HG03460 (cell line): ENCODE results near the gene CD300LD.

Experiments
- ATAC-seq: cut with Tn5 transposase; IDR thresholded peaks from one replicate; pipeline ENCODE4 v1.9.1; 2021; ENCODE audit not compliant: unreplicated experiment

The CD300LD gene

DNA sequence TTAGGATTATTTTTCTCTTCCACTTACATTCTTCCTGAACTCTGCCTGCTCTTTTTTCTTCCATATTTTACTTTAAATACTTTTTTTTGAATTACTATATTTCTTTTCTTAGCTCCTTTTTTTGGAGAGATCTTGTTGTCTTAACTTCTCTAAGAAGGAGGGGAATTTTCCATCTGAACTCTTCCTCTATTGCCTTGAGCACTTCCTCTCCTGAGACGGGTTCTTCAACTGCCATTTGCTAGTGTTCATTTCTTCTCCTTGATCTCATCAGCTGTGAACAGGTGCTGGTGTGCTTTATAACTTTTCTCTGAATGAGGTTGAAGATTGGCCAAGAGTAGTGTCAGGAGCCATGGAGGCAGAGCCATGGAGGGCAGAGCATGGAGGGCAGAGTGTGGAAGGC is 15.1 kb upstream of the CD300LD start:
- no peak for ATAC-seq

DNA sequence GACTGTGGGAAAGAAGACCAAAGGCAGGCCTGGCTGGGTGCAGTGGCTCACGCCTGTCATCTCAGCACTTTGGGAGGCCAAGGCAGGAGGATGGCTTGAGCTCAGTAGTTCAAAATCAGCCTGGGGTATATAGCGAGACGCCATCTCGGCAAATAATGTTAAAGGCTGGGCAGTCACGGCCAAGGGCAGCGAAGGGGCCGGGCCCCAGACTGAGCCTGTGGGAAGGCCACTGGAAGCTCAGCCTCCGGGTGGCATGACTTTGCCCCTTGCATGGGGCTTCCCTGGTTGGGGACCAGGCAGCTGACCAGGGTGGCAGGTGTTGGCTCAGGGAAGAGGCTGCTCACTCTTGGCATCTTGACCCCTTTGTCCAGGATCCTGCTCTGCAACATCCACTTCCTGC is 14.0 kb upstream of the CD300LD start:
- ATAC-seq: no peak

DNA sequence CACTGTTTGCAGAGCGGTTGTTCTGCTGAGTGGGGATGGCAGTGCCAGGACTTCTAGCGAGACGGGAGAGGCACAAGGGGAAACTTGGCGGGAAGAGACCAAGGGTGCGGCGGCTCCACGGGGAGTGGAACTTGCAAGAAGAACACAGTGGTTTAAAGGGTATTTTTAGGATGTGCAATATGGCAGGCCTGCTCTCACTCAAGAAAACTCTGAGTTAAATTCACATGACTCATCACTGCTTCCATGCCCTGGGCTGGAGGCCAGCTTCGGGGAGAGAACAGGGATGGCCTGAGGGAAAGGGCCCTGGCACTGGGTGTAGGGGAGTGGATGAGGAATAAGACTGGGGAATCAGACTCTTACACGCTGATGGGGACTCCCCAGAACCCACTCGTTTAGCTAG is 13.3 kb upstream of the CD300LD start:
- ATAC-seq: no peak

DNA sequence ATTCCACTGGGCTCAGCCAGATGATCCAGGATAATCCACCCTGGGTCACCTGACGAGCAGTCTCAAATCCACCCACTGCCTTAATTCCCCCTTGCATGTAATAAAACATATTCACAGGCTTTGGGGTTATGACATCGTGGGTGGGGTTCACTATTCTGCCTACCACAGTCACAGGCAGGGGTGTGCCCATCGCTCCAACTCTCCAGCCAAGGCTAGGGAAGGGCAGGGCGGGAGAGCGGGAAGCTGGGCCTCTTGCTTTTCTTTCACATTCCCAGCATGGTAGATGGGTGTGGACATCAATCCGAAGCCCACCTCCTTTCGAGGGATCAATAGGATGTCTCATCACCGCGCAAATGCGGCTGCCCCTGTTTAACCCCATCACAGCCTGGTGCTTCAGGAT is 12.7 kb upstream of the CD300LD start:
- ATAC-seq: no peak

DNA sequence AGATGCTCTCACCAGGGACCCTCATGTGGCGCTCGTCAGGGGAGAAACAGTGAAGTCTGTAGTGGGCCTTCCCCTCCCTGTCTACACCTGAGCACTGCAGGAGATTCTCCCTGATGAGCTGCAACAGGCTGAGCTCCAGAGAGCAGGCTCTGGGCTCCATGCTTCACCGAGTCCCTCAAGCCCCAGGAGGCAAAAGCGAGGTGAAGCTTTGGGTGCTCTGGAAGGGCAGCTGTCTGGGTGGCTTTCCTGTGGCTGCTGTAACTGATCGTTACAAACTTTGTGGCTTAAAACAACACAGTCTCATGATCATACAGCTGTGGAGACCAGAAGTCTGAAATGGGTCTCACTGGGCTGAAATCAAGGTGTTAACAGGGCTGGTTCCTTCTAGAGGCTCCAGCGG is 12.1 kb upstream of the CD300LD start:
- ATAC-seq: no peak

DNA sequence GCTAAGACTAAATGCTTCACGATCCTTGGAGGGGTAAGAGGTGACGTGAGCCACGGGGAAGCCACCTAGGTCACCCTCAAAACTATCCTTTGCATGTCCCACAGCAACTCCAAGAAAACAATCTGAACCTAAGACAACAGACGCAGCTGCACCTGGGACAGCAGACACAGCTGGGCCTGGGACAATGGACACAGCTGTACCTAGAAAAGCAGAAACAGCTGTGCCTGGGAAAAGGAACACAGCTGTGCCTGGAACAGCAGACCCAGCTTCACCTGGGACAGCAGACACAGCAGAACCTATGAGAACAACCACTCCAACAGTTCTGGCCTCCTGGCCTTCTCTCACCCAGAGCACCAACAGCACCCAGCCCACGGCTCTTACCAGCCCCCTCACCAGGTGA is 11.7 kb upstream of the CD300LD start:
- no peak for ATAC-seq

DNA sequence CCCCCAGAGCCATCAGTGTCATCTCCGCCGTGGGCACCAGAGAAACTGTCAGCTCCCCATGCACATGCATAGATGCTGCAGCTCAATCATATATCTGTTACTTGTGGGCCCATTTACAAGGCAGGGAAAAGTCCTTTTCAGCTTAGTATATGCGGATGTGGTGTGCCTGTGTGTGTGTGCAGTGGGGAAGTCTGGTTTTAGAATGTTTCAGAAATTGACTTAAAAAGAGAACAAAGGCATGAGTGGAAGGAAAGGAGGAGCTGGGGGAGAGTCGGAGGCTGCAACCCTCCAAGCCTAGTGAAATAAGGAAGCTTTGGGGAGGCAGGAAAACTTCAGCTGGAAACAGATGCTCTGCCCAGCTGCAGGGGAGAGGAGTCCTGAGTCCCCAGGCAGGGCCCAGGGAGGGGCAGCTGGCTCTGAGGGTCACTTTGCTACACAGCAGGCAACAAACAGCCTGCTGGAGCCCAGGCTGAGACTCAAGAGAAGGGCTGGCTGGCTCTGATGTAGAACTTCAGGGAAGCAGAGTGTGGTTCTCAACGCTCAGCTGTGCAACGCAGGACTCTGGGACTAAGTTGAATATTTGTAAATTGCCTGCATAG is 11.1 kb upstream of the CD300LD start:
- ATAC-seq: no peak

DNA sequence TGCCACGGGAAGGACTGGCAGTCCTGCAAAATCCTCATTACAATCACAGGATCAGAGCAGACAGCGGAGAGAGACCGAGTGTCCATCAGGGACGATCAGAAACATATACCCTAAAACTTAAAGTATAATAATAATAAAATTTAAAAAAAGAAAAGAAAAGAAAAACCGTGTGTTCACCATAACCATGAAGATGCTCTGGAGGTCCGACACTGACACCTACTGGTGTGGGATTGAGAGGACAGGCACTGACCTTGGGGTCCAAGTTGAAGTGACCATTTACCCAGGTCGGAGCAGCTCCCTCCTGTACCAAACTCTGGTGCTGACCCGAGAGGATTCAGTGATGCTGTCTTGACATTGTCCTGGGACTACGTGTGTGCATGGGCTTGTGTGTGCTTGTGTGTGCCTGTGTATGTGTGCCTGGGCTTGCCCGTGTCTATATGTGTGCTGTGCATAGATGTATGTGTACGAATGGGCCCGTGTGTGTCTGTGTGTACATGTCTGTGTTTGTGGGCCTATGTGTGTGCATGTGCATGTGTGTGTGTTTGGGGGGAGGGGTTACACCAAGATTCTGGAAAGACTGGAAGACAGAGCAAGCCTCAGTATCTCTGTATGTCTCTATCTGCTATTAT is 10.0 kb upstream of the CD300LD start:
- no peak for ATAC-seq

DNA sequence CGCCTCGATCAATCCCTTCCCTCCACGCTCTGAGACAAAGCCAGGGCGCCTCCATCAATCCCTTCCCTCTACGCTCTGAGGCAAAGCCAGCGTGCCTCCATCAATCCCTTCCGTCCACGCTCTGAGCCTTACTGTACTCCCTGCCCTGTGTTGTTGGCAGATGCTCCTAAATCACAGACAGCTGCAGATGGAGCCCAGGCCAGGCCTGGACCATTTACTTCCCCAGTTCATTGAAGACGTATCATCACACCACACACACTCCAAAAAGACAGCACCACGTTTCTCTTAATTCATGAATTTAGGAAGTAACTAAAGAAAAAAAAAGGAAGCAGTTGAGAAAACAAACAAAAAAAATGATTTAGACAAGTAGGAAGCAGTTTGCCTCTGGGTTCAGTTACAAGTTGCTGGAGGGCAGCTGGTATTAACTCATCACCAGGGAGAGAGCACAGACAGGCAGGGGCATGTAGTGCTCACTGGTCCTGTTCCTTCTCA is 7.4 kb upstream of the CD300LD start:
- ATAC-seq: no peak

DNA sequence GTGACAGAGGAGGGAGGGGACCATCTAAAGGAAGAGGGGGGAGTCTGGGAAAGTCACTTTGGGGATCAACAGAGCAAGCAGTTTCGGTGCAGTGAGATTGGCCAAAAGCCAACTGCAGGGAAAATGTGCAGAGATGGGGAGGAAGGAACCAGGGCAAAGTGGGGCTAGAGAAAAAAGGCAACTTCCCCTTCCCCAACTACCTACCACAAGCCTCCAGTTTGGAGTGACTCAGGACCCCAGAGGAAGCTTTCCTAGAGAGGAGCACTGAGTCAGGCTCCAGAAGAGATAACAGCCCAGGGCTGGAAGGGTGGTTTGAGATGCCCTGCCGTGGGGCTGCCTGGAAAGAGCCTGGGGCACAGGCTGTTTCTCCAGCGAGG is 6.9 kb upstream of the CD300LD start:
- no peak for ATAC-seq

DNA sequence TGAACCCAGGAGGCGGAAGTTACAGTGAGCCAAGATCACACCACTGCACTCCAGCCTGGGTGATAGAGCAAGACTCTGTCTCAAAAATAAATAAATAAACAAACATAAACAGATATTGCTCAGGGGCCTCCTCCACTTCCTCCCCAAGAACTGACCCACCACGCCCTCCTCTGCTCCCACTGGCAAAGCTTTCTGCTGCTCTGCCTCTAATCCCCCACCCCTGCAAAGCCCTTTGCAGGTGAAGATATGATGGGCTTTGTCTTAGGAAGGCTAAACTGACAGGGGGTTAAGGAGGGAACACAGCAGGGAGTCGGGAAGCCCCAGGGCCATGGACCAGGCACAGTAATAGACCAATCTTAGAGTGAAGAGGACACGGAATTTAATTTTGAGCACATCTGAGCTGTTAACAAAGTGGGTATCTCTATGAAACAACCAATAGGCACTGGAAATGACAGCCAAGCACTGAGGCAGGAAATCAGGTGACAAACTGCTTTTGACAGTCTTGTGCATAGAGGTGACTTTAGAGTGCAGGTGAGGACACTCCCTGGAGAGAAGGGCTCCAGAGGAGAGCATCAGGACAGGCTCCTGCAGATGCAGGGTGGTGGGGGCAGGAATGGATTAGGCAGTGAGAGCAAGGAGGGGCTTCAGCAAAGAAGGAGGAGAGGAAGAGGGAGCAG is 6.4 kb upstream of the CD300LD start:
- no peak for ATAC-seq

DNA sequence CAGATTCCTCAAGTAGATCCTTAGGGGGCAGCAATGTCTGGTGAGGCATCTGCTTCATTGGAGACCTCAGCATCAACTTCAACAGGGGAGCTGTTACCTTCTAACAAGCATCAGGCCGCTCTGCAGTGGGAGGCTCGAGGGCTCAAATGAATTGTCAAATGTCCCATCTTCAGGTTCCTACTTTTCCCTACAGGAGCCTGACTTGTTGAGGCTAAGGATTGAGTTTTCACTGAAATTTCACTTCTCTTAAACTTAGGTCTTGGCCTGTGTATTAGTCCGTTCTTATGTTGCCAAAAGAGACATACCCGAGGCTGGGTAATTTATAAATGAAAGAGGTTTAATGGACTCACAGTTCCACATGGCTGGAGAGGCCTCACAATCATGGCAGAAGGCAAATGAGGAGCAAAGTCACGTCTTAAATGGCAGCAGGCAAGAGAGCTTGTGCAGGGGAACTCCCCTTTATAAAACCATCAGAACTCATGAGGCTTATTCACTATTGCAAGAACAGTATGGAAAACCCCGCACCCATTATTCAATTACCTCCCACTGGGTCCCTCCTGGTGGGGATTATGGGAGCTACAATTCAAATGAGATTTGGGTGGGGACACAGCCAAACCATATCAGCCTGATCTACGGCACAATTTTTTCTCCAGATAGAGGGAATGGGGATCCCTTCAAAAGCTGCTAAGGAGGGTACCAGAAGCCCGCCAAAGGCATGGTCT is 5.1 kb upstream of the CD300LD start:
- ATAC-seq: no peak

DNA sequence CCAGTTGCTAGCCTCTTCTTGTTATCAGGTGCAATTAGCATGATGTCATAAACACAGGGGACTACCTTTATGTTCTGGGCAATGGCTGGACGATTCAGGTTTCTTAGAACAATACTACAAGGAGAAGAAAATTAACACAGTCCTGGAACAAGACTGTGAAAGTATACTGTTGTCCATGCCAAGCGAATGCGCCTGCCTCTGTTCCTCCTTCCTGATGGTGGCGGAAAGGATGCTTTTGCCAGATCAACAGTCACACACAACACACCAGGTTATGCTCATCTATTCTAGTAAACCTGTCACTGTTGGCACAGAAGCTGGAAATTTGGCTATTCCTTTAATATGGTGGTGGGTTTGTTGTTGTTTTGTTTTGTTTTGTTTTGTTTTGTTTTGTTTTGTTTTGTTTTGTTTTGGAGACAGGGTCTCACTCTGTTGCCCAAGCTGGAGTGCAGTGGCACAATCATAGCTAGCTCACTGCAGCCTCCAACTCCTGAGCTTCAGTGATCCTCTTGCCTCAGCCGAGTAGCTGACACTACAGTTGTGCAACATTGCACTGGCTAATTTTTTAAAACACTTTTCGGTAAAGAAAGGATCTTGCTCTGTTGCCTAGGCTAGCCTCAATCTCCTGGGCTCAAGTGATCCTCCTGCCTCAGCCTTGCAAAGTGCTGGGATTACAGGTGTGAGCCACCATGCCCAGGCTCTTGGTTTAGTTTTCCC is 3.1 kb upstream of the CD300LD start:
- ATAC-seq: no peak

DNA sequence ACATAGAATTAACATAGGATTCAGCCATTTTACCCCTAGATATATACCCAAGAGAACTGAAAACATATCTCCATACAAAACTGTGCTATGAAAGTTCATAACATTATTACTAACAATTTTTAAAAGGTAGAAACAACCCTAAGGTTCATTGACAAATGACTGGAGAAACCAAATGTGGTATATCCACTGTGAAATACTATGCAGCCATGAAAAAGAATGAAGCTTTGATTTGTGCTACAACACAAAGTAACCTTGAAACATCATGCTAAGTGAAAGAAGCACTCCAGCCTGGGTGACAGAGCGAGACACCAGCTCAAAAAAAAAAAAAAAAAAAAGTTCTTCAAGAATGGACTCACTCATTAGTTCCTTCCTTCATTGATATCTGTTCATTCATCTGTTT is 580 bp downstream of the CD300LD start:
- ATAC-seq: no peak

DNA sequence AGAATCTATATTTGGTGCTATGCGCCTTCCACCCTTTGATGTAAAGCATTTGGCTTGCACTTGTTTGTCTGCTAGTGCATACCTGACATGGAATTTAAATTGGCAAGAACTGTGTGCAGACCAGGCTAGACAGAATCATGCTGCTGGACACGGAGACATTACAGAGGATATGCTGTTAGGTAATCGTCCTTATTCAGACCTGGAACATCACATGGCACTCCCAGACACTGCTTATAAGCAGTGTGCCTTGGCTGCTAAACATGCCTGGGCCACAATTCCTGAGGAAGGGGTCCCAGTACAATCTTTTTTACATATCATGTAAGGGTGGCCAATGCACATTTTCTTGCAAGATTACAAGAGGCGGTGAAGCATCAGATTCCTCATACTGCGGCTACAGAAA is 6.4 kb downstream of the CD300LD start:
- ATAC-seq: no peak

DNA sequence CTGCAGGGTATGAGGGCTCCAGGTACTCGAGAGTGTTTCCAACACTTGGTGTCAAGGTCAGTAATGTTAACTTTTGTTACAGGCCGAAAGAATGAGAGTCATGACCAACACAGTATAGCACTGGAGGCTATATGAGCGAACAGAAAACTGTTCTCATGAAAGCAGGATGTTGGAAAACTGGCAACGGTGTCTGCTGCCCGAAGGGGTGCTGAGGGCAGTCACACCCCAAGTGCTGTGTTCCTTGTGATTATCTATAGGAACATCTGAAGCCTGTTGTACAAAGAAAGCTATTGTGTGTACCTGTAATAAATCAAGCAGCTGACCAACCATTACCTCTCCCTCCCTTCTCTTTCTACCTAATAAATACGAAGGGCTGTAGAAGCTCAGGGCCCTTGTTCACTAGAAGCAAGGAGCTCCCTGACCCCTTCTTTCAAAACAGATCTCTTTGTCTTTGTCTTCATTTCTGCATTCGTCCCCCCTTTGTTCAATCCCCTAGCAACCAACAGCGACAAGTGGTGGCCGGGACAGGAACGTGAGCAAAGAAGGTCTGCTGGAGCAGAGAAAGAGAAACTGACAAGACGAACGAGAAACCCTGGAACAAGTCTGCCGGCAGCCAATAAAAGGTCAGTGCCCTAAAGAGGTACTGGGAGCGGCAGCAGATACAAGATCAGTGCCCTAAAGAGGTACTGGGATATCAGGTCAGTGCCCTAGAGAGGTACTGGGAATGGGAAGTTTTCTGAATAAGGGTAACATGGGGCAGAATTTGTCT is 7.6 kb downstream of the CD300LD start:
- no peak for ATAC-seq

DNA sequence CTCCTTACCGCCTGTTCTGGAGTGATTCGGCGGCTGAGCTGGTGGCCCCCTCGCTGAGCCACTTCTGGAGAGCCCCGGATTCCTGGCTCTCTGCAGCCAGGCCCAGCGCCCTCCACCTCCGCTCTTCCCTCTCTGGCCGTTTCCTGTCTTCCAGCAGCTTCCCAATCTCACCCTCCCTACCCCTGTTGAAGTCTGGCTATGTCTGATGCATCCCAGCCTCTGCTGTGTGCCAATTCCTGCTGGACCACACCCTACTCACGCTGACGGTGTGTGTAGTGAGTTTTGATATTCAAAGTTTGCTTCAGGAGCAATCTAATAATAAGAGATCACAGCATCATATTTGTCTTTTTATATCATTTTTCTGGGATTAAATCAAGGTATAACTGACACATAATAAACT is 9.4 kb downstream of the CD300LD start:
- ATAC-seq: no peak

DNA sequence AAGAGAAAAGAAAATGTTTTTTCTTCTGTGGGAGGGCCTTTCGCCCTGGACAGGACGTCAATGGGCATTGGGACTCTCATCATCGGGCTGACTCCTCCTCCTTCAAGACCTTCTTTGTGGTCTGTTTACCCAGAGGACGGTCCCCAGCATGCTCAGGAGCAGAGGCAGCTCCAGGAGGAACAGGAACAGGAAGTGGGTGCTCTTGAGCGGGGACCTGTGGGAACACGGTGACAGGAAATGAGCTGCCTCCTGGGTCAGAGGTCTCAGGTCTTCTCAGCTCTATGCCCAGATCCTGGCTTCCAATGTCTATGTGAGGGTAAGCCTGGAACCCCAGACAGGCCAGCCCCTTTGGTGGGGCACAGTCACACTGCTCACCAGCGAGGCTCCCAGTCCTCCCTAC is 12.2 kb downstream of the CD300LD start:
- no peak for ATAC-seq

DNA sequence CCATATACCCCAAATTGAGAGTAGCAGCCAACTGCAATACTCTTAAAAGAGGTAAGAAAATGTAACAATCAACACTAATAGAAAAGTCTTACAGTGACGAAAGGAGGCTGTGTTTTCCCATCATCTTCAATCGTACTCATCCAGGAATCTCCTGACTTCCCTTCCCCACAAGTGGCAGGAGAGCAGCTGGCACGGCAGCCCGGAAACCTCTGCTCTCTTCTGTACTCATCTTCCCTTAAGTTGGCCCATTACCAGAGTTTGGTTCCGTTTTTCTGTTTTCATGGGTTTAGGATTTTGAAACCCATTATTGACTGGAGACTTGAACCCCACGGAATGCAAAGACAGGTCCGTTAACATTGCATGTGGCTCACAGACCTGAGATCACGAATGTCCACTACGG is 13.1 kb downstream of the CD300LD start:
- ATAC-seq: no peak

DNA sequence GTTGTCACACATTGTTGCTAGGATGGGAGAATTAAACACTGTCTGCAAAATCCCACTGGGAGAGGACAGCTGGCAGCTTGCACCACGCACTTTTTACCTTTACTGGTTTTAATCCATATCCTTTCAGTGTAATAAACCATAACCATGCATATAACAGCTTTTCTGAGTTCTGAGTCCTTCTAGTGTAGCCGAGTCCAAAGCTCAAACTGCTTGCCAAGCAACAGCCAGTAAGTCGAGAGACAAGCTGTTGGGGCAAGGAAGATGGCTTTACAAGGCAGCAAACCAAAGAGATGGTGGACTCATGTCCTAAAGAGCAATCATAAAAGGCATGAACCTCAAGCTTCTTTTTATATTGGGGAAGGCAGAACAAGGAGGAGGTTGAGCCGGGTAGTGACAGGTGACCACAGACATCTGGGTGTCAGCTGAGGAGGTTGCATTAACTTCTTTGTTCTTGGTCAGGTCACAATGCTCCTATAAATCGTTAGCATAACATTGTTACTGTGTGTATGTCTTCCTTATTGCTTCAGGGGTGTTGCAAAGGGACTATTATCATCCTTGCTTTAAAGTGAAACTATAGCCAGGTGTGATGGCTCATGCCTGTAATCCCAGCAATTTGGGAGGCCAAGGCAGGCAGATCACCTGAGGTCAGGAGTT is 17.5 kb downstream of the CD300LD start:
- no peak for ATAC-seq
